ENCODE measurements around the gene RBM46.

RBM46 gene
- total RNA-seq = 0 to 0.07 (median 0) reads per million in 9 experiments

GRCh38 chr4:154781126-154781982, at the start of gene RBM46:
Gene RBM46 (plus strand): TSS chr4:154781272. CDS start chr4:154796753, 15,481 bp downstream.
- Mint-ChIP-seq H3K9me3 (peaks cover 0 to under 1% of the 10 kb centered on the region in 2 donors), H3K27ac (no peak within 1 kb of the TSS), H3K4me3 (no peak within 1 kb of the TSS), H3K36me3 (ENCODE audit: insufficient read depth) (no peaks in the 10 kb centered on the region), H3K27me3 (peaks cover 0 to 7% of the 10 kb centered on the region in 2 donors), H3K4me1 (ENCODE audit: low read depth in 2 of 2) (no peaks in the 10 kb centered on the region)
- ATAC-seq (replicated peaks) = no peak
- no peak for DNase-seq

GRCh38 chr4:154731756-154732155, 49.3 kb upstream of the RBM46 start:
- no peaks in the 10 kb centered on the region for H3K9me3 Mint-ChIP-seq
- peaks cover 6 to 10% of the 10 kb centered on the region in 2 donors for H3K27me3 Mint-ChIP-seq
- DNase-seq (no peak), ATAC-seq (replicated peaks) (no peak)
- H3K27ac Mint-ChIP-seq = no peak overlapping the region
- no peaks in the 10 kb centered on the region for H3K36me3 Mint-ChIP-seq (ENCODE audit: insufficient read depth)
- H3K4me3 Mint-ChIP-seq = no peak overlapping the region
- H3K4me1 Mint-ChIP-seq (ENCODE audit: low read depth in 2 of 2) = no peaks in the 10 kb centered on the region

GRCh38 chr4:154732669-154733068, 48.4 kb upstream of the RBM46 start:
- H3K4me3 Mint-ChIP-seq = no peak overlapping the region
- DNase-seq (no peak), ATAC-seq (replicated peaks) (no peak)
- peaks cover 6 to 10% of the 10 kb centered on the region in 2 donors for H3K27me3 Mint-ChIP-seq
- no peaks in the 10 kb centered on the region for H3K4me1 Mint-ChIP-seq (ENCODE audit: low read depth in 2 of 2)
- H3K27ac Mint-ChIP-seq = no peak overlapping the region
- H3K36me3 Mint-ChIP-seq (ENCODE audit: insufficient read depth) = no peaks in the 10 kb centered on the region
- no peaks in the 10 kb centered on the region for H3K9me3 Mint-ChIP-seq

- Mint-ChIP-seq H3K9me3 (no peaks in the 10 kb centered on the region), H3K27ac (no peak overlapping the region), H3K27me3 (peaks cover 17 to 27% of the 10 kb centered on the region in 2 donors), H3K36me3 (ENCODE audit: insufficient read depth) (no peaks in the 10 kb centered on the region), H3K4me1 (ENCODE audit: low read depth in 2 of 2) (no peaks in the 10 kb centered on the region), H3K4me3 (no peak overlapping the region)
- no peak for DNase-seq
- ATAC-seq (replicated peaks) = no peak
These were observed 44.3 kb upstream of the RBM46 start for GRCh38 chr4:154736770-154737169.

GRCh38 chr4:154738426-154738825, 42.6 kb upstream of the RBM46 start:
- DNase-seq (no peak), ATAC-seq (replicated peaks) (no peak)
- Mint-ChIP-seq H3K4me3 (no peak overlapping the region), H3K36me3 (ENCODE audit: insufficient read depth) (no peaks in the 10 kb centered on the region), H3K9me3 (no peaks in the 10 kb centered on the region), H3K27ac (no peak overlapping the region), H3K4me1 (ENCODE audit: low read depth in 2 of 2) (peaks cover 0 to under 1% of the 10 kb centered on the region in 2 donors), H3K27me3 (peaks cover 22 to 38% of the 10 kb centered on the region in 2 donors)

- ATAC-seq (replicated peaks) (no peak), DNase-seq (no peak)
- H3K9me3 Mint-ChIP-seq = no peaks in the 10 kb centered on the region
- peaks cover 29 to 39% of the 10 kb centered on the region in 2 donors for H3K27me3 Mint-ChIP-seq
- H3K4me3 Mint-ChIP-seq = no peak overlapping the region
- H3K4me1 Mint-ChIP-seq (ENCODE audit: low read depth in 2 of 2) = peaks cover 2 to 4% of the 10 kb centered on the region in 2 donors
- H3K36me3 Mint-ChIP-seq (ENCODE audit: insufficient read depth) = no peaks in the 10 kb centered on the region
- no peak overlapping the region for H3K27ac Mint-ChIP-seq
These were observed 42.0 kb upstream of the RBM46 start for GRCh38 chr4:154739111-154739510.

GRCh38 chr4:154740462-154740861, 40.6 kb upstream of the RBM46 start:
- Mint-ChIP-seq H3K27me3 (peaks cover 43 to 52% of the 10 kb centered on the region in 2 donors), H3K4me3 (no peak overlapping the region), H3K9me3 (no peaks in the 10 kb centered on the region), H3K36me3 (ENCODE audit: insufficient read depth) (no peaks in the 10 kb centered on the region), H3K4me1 (ENCODE audit: low read depth in 2 of 2) (peaks cover 3 to 9% of the 10 kb centered on the region in 2 donors), H3K27ac (no peak overlapping the region)
- no peak for DNase-seq
- no peak for ATAC-seq (replicated peaks)

- Mint-ChIP-seq H3K27me3 (peaks cover 45 to 59% of the 10 kb centered on the region in 2 donors), H3K4me3 (no peak overlapping the region), H3K4me1 (ENCODE audit: low read depth in 2 of 2) (peaks cover 3 to 9% of the 10 kb centered on the region in 2 donors), H3K36me3 (ENCODE audit: insufficient read depth) (no peaks in the 10 kb centered on the region), H3K27ac (no peak overlapping the region), H3K9me3 (no peaks in the 10 kb centered on the region)
- no peak for DNase-seq
- ATAC-seq (replicated peaks) = no peak
These were observed 39.9 kb upstream of the RBM46 start for GRCh38 chr4:154741131-154741665.

- Mint-ChIP-seq H3K9me3 (no peaks in the 10 kb centered on the region), H3K27me3 (peaks cover 51 to 69% of the 10 kb centered on the region in 2 donors), H3K4me1 (ENCODE audit: low read depth in 2 of 2) (peaks cover 3 to 9% of the 10 kb centered on the region in 2 donors), H3K4me3 (peak overlapping the region in 1 of 2 donors; percentile 38), H3K36me3 (ENCODE audit: insufficient read depth) (no peaks in the 10 kb centered on the region), H3K27ac (no peak overlapping the region)
- DNase-seq (no peak), ATAC-seq (replicated peaks) (no peak)
These were observed 38.9 kb upstream of the RBM46 start for GRCh38 chr4:154741922-154742850.

GRCh38 chr4:154743683-154744340, 37.3 kb upstream of the RBM46 start, which contains the start of gene LRAT:
Gene LRAT (plus strand): TSS chr4:154744000. CDS start chr4:154744327, 327 bp downstream.
- Mint-ChIP-seq H3K27ac (peak within 1 kb of the TSS in 1 of 2 donors; percentile 63), H3K36me3 (ENCODE audit: insufficient read depth) (no peaks in the 10 kb centered on the region), H3K4me1 (ENCODE audit: low read depth in 2 of 2) (peaks cover 3 to 9% of the 10 kb centered on the region in 2 donors), H3K27me3 (peaks cover 58 to 71% of the 10 kb centered on the region in 2 donors), H3K9me3 (no peaks in the 10 kb centered on the region), H3K4me3 (peak within 1 kb of the TSS; percentile 70 to 82)
- DNase-seq = no peak
- peak; percentile 56 for ATAC-seq (replicated peaks)

GRCh38 chr4:154744341-154744926, 36.6 kb upstream of the RBM46 start:
- Mint-ChIP-seq H3K27ac (peak overlapping the region in 1 of 2 donors; percentile 63), H3K4me1 (ENCODE audit: low read depth in 2 of 2) (peaks cover 3 to 9% of the 10 kb centered on the region in 2 donors), H3K27me3 (peaks cover 58 to 71% of the 10 kb centered on the region in 2 donors)

GRCh38 chr4:154757713-154758112, 23.4 kb upstream of the RBM46 start:
- Mint-ChIP-seq H3K27me3 (no peaks in the 10 kb centered on the region), H3K27ac (no peak overlapping the region), H3K36me3 (ENCODE audit: insufficient read depth) (no peaks in the 10 kb centered on the region), H3K4me3 (no peak overlapping the region), H3K4me1 (ENCODE audit: low read depth in 2 of 2) (no peaks in the 10 kb centered on the region), H3K9me3 (peaks cover 0 to 2% of the 10 kb centered on the region in 2 donors)
- ATAC-seq (replicated peaks) = no peak
- no peak for DNase-seq

More at GRCh38 chr4:154744341-154744926, 36.6 kb upstream of the RBM46 start:
- Mint-ChIP-seq H3K9me3 (no peaks in the 10 kb centered on the region), H3K36me3 (ENCODE audit: insufficient read depth) (no peaks in the 10 kb centered on the region), H3K4me3 (peak overlapping the region; percentile 70 to 82)
- ATAC-seq (replicated peaks) = no peak
- DNase-seq = no peak

Measured in effector memory CD8-positive, alpha-beta T cell (primary cell).